CD4-positive, alpha-beta T cell treated with Interleukin-15 for 1 hour (primary cell): Measurements from ENCODE around the gene SMIM21.

Experiments
- DNase-seq: peaks from one replicate; pipeline ENCODE4 v3.0.0-alpha.2; 2020

Gene SMIM21

GRCh38 chr18:75427603-75428002 lies at the start of gene SMIM21:
TSS of gene SMIM21 (minus strand) at chr18:75427703. CDS start at chr18:75427563, 140 bp downstream.
- DNase-seq = no peak

DNA sequence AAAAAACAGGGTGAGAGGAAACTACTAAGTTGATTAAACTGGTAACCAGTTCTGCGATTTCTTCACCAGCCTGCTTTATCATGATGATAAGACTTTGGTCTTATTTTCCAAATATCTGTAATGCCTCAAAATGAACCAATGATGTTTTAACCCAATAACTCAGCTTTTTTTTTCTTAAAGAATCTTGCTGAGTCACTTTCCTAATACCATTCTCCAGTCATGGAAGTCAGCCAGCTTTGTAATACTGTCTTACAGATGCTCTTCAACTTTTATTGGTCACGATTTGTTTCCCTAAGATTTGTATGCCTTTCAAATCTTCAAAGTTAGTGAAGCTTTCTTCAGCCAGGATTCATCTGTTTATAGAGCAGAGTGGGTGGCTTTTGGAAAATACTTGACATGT lies 47.7 kb upstream of the SMIM21 start:
- no peak for DNase-seq

DNA sequence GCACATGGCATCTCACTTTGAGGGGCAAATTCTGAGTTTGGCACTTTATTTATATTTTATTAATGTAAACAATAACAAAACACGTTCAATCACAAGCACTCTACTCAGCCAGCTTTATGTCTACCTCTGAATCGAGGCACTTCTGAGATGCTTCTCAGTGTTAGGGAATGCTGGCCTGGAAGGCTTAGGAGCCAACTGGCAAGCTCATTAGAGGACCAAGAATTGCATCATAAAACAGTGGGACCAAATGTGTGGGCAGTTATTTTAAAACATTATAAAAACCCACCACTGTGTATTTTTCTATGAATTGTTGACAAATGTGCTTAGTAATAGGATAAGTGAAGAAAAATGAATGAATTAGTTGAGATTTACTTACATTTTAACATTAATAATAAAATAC lies 46.8 kb upstream of the SMIM21 start:
- no peak for DNase-seq

DNA sequence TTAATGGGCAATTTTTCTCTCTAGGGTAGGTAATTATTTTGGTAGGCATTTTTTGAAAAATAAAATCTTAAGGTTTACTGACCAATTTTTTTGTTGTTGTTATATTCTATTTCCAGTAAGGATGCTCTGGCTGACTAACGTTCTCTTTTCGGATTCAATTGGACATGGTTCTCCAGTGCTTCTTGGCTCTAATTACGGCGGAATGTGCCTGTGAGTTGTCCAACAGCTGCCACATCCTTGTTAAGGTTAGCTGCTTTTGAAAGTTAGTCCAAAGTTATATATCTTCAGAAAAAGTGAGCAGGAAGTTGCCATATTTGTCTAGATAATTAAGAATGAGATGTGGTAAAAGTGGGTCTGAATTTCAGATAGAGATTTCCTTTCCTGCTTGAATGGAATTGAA lies 45.8 kb upstream of the SMIM21 start:
- DNase-seq = no peak

- DNase-seq = no peak
These were observed 45.4 kb upstream of the SMIM21 start for GRCh38 chr18:75472906-75473305.

GRCh38 chr18:75472396-75472795 lies 44.9 kb upstream of the SMIM21 start:
- no peak for DNase-seq

GRCh38 chr18:75471850-75472249 lies 44.3 kb upstream of the SMIM21 start:
- no peak for DNase-seq

- no peak for DNase-seq
These were observed 40.3 kb upstream of the SMIM21 start for GRCh38 chr18:75467851-75468250.

DNA sequence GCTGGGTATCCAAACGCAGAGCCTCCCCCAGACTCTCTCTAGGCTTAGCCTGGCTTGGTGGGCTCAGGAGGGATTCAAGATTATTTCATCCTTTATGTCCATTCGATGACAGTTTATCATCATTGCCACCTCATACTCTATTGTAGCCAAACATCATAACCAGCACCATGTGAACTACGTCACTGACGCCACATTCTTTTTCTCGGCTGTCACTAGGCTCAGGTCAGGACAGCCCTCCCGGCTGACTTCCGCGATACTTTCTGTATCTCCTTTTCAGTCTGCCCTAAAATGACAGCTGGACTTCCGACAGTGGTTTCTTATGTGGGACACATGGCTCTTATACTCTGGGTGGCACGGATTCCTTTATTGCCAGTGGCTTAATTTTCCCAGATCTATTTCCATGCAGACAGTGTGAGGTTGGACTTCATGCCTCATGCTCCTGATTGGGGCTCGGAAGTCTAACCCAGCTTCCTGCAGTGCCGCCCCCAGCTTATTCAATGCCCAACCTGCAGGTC lies 39.8 kb upstream of the SMIM21 start:
- DNase-seq = no peak

- DNase-seq = no peak
These were observed 36.9 kb upstream of the SMIM21 start for GRCh38 chr18:75464356-75464755.

- no peak for DNase-seq
These were observed 34.8 kb upstream of the SMIM21 start for GRCh38 chr18:75462178-75462832.

DNA sequence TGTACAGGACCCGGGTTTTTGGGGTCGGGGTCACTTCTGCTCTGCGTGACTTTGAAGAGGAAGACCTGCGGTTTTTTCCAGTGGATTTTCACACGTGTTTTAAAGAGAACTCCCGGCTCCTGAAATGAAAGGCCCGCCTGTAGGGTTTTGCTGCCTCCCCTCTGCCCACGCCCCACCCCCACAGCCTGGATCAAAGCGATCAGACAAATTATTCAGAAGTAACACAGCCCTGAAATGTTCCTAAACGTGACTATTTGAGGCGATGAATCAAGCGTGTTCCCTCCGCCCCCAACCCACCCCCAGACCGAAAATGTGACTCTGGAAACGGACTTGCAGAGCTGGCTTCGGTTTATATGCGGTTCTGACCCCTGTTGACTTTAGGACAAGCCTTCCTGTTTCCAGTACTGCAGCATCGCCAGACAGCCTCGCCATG lies 28.7 kb upstream of the SMIM21 start:
- no peak for DNase-seq

GRCh38 chr18:75455249-75456198 lies 28.0 kb upstream of the SMIM21 start:
- no peak for DNase-seq

DNA sequence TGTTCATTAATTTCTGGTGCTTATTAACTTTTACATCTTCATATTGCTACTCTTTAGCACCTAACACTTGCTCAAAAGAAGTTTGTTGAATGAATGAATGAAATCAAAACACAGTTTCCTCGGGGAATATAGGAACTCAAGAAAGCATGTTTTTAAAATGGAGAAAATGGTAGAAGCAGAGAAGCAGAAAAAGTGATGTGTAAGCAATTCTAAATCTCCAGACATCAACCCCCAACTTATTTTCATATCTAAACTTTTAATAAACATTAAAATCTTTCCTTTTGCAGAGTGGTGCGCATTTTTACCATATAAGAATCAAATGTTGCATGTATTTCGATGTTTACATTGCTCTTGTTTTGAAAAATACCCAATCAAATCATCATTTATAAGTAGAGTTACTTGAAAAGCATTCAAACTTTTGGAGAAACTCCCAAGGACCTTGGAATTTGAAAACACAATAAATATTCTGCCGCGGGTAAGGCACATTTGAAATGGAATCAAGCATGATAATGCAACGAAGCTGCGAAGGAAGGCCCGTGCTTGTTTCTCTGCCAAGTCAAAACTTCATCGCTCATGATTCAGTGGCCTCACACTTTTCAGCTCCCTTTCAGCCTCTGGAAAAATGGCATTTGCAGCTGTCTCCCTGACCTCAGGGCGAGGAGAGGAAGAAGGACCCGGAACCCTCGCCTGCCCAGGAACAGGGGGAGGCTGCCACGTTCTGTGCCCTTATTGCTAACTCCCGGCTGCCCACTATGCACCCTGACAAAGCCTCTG lies 26.7 kb upstream of the SMIM21 start:
- DNase-seq = no peak

DNA sequence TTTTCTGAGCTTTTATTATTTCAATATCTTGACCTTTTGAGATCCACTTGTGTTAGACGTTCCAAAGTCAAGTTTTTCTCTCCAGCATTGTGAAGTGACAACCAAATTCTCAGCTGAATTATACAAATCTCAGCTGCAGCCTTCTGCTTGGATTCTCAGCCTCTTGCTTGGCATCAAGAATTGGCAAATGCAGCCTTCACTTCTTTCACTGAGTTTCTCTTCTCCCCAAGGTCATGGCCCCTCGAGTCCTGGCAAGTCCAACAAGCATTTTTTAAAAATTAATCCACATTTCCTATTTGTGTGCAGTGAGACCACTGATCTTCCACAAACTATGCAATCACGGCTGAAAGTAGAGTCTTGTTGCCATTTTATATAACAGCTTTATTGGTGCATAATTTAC lies 23.4 kb upstream of the SMIM21 start:
- DNase-seq = no peak

DNA sequence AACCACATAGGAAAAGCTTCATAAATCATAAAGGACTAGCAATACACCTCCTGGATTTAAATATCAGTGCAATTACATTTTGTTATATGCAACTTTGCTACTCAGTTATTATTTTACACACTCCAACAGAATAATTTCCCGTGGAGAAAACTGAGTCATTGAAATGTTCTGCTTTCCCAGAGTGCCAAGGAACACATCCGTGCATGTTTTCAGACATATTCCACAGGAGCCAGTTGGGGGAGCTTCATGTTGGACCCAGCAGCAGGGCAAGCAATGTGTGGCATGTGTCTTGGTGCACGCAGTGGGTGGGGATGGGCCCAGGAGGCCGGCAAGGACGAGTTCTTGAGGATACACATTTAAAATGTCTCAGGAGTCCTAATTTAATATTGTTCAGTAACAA lies 14.4 kb upstream of the SMIM21 start:
- no peak for DNase-seq

DNA sequence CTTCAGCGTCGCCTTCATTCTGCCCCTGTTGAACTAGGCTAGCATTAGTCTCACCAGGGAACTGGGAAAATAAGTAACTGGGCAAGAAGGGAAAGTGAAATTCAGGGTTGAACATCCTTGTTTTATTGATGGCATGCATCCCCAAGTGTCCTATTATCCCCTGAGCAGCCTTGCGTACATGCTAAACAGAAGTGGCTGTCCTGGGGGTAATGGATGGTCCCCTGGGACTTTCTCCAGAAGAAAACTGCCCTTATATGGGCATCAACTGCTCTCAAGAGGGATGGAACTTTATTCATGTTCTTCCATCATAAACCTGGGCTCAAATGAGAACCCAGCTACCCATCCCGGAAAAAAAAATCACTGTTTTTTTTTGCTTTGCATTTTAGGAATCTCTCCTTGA lies 11.8 kb upstream of the SMIM21 start:
- DNase-seq = no peak

- no peak for DNase-seq
These were observed 11.4 kb upstream of the SMIM21 start for GRCh38 chr18:75438891-75439290.

DNA sequence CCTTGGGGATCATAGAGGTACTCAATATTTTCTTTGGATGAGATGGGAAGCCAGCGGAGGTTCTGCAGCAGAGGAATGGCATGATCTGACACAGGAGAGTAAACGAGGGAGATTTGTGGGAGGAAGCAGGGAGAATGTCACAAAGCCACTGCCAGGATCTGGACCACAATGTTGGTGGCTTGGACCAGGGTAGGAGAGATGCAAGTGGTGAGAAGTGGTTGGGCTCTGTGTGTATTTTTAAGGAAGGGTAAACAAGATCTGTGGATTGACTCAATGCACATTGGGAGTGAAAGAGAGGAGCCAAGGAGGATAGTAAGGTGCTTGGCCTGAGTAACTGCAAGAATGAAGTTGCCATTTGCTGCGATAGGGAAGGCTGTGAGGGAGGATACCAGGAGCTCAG lies 10.5 kb upstream of the SMIM21 start:
- DNase-seq = no peak

- DNase-seq = no peak
These were observed 5.6 kb upstream of the SMIM21 start for GRCh38 chr18:75433098-75433497.

DNA sequence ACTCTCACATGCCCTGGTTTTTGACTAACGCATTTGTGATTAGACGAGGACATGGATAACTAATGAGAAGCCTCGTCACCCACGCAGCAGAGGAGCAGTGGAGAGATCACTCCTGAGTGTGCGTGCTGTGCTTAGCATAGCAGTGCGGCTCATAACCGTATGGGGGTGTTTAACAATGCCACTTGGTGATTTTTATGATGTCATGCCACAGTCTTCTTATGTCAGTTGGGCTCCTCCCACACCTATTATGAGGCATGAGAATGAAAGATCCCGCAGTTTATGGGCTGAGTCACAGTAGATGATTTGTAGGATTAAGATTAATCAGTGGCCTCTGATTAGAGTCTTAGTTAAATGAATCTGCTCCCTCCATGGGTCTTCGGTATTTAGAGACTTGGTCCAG lies 2.5 kb upstream of the SMIM21 start:
- DNase-seq = no peak

GRCh38 chr18:75428490-75428889 lies 987 bp upstream of the SMIM21 start:
- DNase-seq = no peak

- no peak for DNase-seq
These were observed 5.1 kb downstream of the SMIM21 start for GRCh38 chr18:75422341-75422910.
